Astrocyte of the cerebellum (primary cell): Measurements from ENCODE around the gene DNAL1.

Experiments
- DNase-seq: peaks from one replicate; pipeline ENCODE4 v3.0.0-alpha.2; 2011; ENCODE audit warnings: low read depth
- H3K4me3 ChIP-seq: 2 replicates; pipeline ENCODE4 v1.5.1; 2011; ENCODE audit warnings: mild to moderate bottlenecking, low read depth, low read length, moderate library complexity
- in situ Hi-C: cut with HindIII; loops from 2 replicates; pipeline ENCODE4 v1.10.0; 2017; ENCODE audit warnings: low sequenced_read_pairs
- TF ChIP-seq, protein P1 (sequence below): IDR thresholded peaks from 2 replicates; pipeline ENCODE4 v1.5.1; 2012; ENCODE audit warnings: low read length, low read depth, moderate library complexity, mild to moderate bottlenecking; ENCODE audit errors: missing control alignments

Gene DNAL1

DNA sequence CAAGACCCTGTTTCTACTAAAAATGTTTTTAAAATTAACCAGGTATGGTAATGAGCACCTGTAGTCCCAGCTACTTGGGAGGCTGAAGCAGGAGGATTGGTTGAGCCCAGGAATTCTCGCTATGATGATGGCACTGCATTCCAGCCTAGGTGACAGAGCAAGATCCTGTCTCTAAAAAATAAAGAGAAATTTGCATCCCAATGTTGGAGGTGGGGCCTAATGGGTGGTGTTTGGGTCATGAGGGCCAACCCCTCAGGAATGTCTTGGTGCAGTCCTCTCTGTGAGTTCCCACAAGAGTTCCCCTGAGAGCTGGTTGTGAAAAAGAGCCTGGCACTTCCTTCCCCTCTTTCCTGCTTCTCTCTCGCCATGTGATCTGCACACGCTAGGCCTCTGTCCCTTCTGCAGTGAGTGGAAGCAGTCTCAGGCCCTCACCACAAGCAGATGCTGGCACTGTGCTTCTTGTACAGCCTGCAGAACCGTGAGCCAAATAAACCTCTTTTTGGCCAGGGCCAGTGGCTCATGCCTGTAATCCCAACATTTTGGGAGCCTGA lies 21.2 kb upstream of the DNAL1 start:
- TF ChIP-seq, protein P1, sequence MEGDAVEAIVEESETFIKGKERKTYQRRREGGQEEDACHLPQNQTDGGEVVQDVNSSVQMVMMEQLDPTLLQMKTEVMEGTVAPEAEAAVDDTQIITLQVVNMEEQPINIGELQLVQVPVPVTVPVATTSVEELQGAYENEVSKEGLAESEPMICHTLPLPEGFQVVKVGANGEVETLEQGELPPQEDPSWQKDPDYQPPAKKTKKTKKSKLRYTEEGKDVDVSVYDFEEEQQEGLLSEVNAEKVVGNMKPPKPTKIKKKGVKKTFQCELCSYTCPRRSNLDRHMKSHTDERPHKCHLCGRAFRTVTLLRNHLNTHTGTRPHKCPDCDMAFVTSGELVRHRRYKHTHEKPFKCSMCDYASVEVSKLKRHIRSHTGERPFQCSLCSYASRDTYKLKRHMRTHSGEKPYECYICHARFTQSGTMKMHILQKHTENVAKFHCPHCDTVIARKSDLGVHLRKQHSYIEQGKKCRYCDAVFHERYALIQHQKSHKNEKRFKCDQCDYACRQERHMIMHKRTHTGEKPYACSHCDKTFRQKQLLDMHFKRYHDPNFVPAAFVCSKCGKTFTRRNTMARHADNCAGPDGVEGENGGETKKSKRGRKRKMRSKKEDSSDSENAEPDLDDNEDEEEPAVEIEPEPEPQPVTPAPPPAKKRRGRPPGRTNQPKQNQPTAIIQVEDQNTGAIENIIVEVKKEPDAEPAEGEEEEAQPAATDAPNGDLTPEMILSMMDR: no peak
- in situ Hi-C loops: no loop called here
- no peak overlapping the region for H3K4me3 ChIP-seq
- DNase-seq: no peak

DNA sequence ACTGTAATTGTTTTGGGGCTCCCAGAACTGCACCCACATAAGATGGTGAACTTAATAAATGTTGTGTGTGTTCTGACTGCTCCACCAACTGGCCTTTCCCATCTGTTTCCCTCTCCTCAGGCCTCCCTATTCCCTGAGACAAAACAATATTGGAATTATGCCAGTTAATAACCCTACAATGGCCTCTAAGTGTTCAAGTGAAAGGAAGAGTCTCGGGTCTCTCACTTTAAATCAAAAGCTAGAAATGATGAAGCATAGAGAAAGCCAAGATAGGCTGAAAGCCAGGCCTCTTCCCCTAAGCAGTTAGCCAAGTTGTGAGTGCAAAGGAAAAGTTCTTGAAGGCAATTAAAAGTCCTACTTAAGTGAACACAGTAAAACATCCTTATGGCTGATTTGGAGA lies 19.1 kb upstream of the DNAL1 start:
- TF ChIP-seq, protein P1: no peak
- DNase-seq: peak; percentile 49
- no peak overlapping the region for H3K4me3 ChIP-seq
- in situ Hi-C loops: no loop called here

DNA sequence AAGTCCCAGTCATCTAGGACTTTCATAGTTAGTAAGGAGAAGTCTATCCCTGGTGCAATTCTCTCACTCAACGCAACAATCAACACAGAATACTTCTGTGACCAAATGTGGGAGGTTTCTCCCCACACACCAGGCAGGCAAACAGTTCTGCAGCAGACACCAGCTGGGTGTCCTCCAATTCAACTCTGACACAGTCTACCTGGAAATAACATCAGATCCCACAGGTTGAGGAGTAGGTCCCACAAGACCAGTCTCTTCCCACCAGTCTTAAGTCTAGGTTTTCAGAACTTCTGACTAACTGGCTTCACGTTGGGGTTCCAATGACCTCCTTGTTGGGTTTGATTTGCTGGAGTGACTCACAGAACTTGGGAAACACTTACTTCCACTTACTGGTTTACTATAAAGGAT lies 17.6 kb upstream of the DNAL1 start:
- TF ChIP-seq, protein P1: no peak
- H3K4me3 ChIP-seq: no peak overlapping the region
- no peak for DNase-seq
- in situ Hi-C loops: no loop called here

GRCh38 chr14:73630009-73630780 lies 14.6 kb upstream of the DNAL1 start:
- no peak overlapping the region for H3K4me3 ChIP-seq
- in situ Hi-C loops: no loop called here
- TF ChIP-seq, protein P1: no peak
- no peak for DNase-seq

DNA sequence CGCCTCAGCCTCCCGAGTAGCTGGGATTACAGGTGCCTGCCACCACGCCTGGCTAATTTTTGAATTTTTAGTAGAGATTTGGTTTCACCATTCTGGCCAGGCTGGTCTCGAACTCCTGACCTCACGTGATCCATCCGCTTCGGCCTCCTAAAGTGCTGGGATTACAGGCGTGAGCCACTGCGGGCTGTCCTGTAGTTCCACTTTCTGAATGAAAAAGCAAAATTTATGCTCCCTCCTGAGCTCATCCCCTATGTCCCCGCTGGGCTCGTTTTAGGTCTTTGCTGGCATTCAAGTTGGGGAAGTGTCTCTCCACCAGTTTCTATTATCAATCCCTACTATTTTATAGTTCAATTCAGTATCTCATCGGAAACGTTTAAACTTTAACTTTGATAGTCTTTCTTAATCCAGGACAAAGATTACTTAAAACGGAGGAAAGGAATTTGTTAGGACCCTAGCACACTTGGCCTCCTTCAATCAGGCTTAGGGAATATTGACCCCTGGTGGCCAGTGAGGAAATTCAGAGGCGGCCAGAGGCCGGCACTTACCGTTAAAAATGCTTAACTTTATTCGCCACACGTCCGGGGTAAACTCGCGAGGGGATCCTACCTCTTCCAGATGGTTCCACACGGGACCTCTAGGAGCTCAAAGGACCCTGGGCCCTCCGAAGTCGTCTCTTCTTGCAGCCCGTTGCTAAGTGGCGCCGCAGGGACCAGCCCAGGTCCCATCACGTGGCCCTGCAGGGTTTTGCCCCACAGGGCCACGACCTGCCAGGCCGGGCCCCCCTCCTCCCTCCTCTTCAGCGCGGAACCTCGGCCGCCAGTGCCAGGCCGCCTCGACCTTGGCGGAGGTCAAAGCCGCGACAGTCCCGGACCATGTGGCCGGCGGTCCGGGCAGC lies 11.4 kb upstream of the DNAL1 start:
- in situ Hi-C loops: no loop called here
- DNase-seq: peak; percentile 62

More for the DNA sequence above, 11.4 kb upstream of the DNAL1 start:
- TF ChIP-seq, protein P1: peak; percentile 87
- peak overlapping the region; percentile 38 for H3K4me3 ChIP-seq
